Fibroblast of lung (primary cell): Measurements from ENCODE around the gene RLIM. TPM values are rescaled to one million over a fixed set of nuclear protein-coding genes. Genes with fewer than 3 reads are reported as not detected.

Experiments used
- DNase-seq, 2 donors: peaks; one replicate each; pipeline versions ENCODE4 v3.0.0 to v3.0.0-alpha.2; 2010; ENCODE audit warnings: low read depth in 2 of 2
- H2AFZ ChIP-seq: 2 replicates; pipeline ENCODE4 v1.5.1; 2012; ENCODE audit warnings: low read length, control low read depth, inconsistent platforms
- H3K27ac ChIP-seq: 2 replicates; pipeline ENCODE4 v1.5.1; 2011; ENCODE audit warnings: low read length, control low read depth; ENCODE audit not compliant: insufficient read depth
- H3K27me3 ChIP-seq: 2 replicates; pipeline ENCODE4 v1.5.1; 2011; ENCODE audit warnings: mild to moderate bottlenecking, low read length; ENCODE audit not compliant: control insufficient read depth, insufficient read depth
- H3K36me3 ChIP-seq: 2 replicates; pipeline ENCODE4 v1.5.1; 2011; ENCODE audit warnings: low read length; ENCODE audit not compliant: control insufficient read depth, insufficient read depth
- H3K4me1 ChIP-seq: 2 replicates; pipeline ENCODE4 v1.5.1; 2011; ENCODE audit warnings: low read length; ENCODE audit not compliant: control insufficient read depth, insufficient read depth; ENCODE audit errors: extremely low read depth
- H3K4me2 ChIP-seq: 2 replicates; pipeline ENCODE4 v1.5.1; 2011; ENCODE audit warnings: low read length, control low read depth; ENCODE audit not compliant: insufficient read depth; ENCODE audit errors: extremely low read depth
- H3K4me3 ChIP-seq, 4 experiments: fragments of 200-600 bp in 1 of 4; sonication (generic) in 1 of 4; replicated peaks in 1 of 4; 2 replicates each; pipeline ENCODE4 v1.5.1; 2011 to 2016; ENCODE audit warnings: low read length in 4 of 4, low read depth in 3 of 4, mild to moderate bottlenecking in 3 of 4, control low read depth in 2 of 4, inconsistent platforms in 1 of 4, mixed read lengths in 1 of 4; ENCODE audit not compliant: insufficient read depth in 1 of 4; ENCODE audit errors: control extremely low read depth in 1 of 4
- H3K79me2 ChIP-seq: 2 replicates; pipeline ENCODE4 v1.5.1; 2012; ENCODE audit warnings: mild to moderate bottlenecking, low read length, inconsistent platforms; ENCODE audit not compliant: control insufficient read depth, insufficient read depth
- H3K9ac ChIP-seq: 2 replicates; pipeline ENCODE4 v1.5.1; 2011; ENCODE audit warnings: mild to moderate bottlenecking, low read length, control low read depth; ENCODE audit not compliant: insufficient read depth
- H3K9me3 ChIP-seq: 2 replicates; pipeline ENCODE4 v1.5.1; 2012; ENCODE audit warnings: low read depth, low read length; ENCODE audit not compliant: control insufficient read depth, insufficient read depth
- H4K20me1 ChIP-seq: 2 replicates; pipeline ENCODE4 v1.5.1; 2011; ENCODE audit warnings: low read length; ENCODE audit not compliant: control insufficient read depth, insufficient read depth; ENCODE audit errors: extremely low read depth
- CTCF ChIP-seq, 2 donors: IDR thresholded peaks in 1 of 2; conservative IDR thresholded peaks in 1 of 2; 1 replicate in 1 of 2; 2 replicates in 1 of 2; pipeline ENCODE4 v1.5.1; 2011 to 2012; ENCODE audit warnings: low read length in 2 of 2, control low read depth in 1 of 2, inconsistent platforms in 1 of 2, low read depth in 1 of 2, mild to moderate bottlenecking in 1 of 2
- EZH2 ChIP-seq: IDR thresholded peaks from 2 replicates; pipeline ENCODE4 v1.5.1; 2012; ENCODE audit warnings: low read length, control low read depth, mild to moderate bottlenecking; ENCODE audit errors: missing control alignments
- polyA plus RNA-seq, 2 donors: library from polyadenylated mRNA; depleted of rRNA in 1 of 2; stranded (reverse) in 1 of 2; unstranded in 1 of 2; fragments of >200 nt; gene quantifications; 2 replicates each; pipeline ENCODE4 v1.2.1, GENCODE V29; 2011 to 2012; ENCODE audit warnings: missing spikeins in 1 of 2
- total RNA-seq: library from RNA; depleted of rRNA; stranded (reverse); fragments of >200 nt; gene quantifications from 2 replicates; pipeline ENCODE4 v1.2.1, GENCODE V29; 2014

Gene RLIM
- total and polyA plus RNA-seq, 2 donors (not counting 1 experiment from before 2014, with no cell fraction given) = 29.9 to 57.0 TPM

DNA sequence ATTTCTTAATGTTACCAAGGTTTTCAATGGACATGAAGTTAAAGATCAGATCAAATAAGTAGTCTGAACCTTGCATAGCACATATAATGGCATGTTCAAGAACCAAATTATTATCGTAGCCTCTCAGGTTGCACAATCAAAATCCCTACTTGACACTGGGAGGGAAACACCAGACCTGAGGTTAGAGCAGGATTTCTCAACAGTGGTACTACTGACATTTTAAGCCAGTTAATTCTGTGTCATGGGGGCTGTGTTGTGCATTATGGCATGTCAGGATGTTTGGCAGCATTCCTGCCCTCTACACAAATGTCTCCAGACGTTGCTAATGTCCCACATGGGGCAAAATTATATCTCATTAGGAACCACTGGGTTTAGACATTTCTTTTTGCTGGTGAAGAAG lies 20.8 kb downstream of the RLIM start:
- TF ChIP-seq EZH2 = no peak
- no peak for TF ChIP-seq CTCF (conservative IDR thresholded peaks at IDR 0.05 in 1 of 2, IDR thresholded peaks at IDR 0.05 in 1 of 2; ENCODE audit: low read depth in 1 of 2, low read length in 2 of 2)
- DNase-seq = peak in 1 of 2 donors; percentile 5
- Histone ChIP-seq H3K4me3 (no peak overlapping the region), H3K79me2 (peaks cover 10% of the 10 kb centered on the region), H4K20me1 (no peaks in the 10 kb centered on the region), H3K27ac (no peak overlapping the region), H3K36me3 (no peaks in the 10 kb centered on the region), H2AFZ (no peak overlapping the region), H3K9ac (no peak overlapping the region), H3K9me3 (no peaks in the 10 kb centered on the region), H3K4me1 (no peaks in the 10 kb centered on the region), H3K27me3 (no peaks in the 10 kb centered on the region), H3K4me2 (no peak overlapping the region)

GRCh38 chrX:74585766-74586165 lies 28.7 kb downstream of the RLIM start:
- H3K79me2 ChIP-seq = no peaks in the 10 kb centered on the region
- TF ChIP-seq CTCF (conservative IDR thresholded peaks at IDR 0.05 in 1 of 2, IDR thresholded peaks at IDR 0.05 in 1 of 2; ENCODE audit: low read depth in 1 of 2, low read length in 2 of 2) (no peak), EZH2 (no peak)
- no peak overlapping the region for H2AFZ ChIP-seq
- no peaks in the 10 kb centered on the region for H3K9me3 ChIP-seq
- H3K27ac ChIP-seq = no peak overlapping the region
- no peak overlapping the region for H3K4me2 ChIP-seq
- no peak for DNase-seq
- no peak overlapping the region for H3K9ac ChIP-seq
- H3K4me1 ChIP-seq = no peaks in the 10 kb centered on the region
- H3K36me3 ChIP-seq = peaks cover 1% of the 10 kb centered on the region
- H3K27me3 ChIP-seq = no peaks in the 10 kb centered on the region
- H4K20me1 ChIP-seq = no peaks in the 10 kb centered on the region
- no peak overlapping the region for H3K4me3 ChIP-seq

GRCh38 chrX:74579597-74580198 lies 34.7 kb downstream of the RLIM start:
- no peak overlapping the region for H3K4me3 ChIP-seq
- DNase-seq = peak; percentile 5 to 14
- H3K27me3 ChIP-seq = no peaks in the 10 kb centered on the region
- no peak overlapping the region for H2AFZ ChIP-seq
- no peak overlapping the region for H3K27ac ChIP-seq
- H3K9me3 ChIP-seq = no peaks in the 10 kb centered on the region
- no peaks in the 10 kb centered on the region for H3K79me2 ChIP-seq
- H4K20me1 ChIP-seq = no peaks in the 10 kb centered on the region
- TF ChIP-seq EZH2 (no peak), CTCF (conservative IDR thresholded peaks at IDR 0.05 in 1 of 2, IDR thresholded peaks at IDR 0.05 in 1 of 2; ENCODE audit: low read depth in 1 of 2, low read length in 2 of 2) (no peak)
- peaks cover 1% of the 10 kb centered on the region for H3K36me3 ChIP-seq
- no peak overlapping the region for H3K9ac ChIP-seq
- no peaks in the 10 kb centered on the region for H3K4me1 ChIP-seq
- H3K4me2 ChIP-seq = no peak overlapping the region
